Neuronal stem cell (in vitro differentiated cells): ENCODE data around the gene EYS.

Experiments
- DNase-seq: peaks from one replicate; pipeline ENCODE4 v3.0.0-alpha.2; 2013; ENCODE audit warnings: low spot score
- H2AFZ ChIP-seq: one replicate; pipeline ENCODE4 v1.6.1; 2013; ENCODE audit warnings: mild to moderate bottlenecking, low read length, inconsistent platforms
- H2AK5ac ChIP-seq: 2 replicates; pipeline ENCODE4 v1.6.1; 2013; ENCODE audit warnings: low read depth, mild to moderate bottlenecking, inconsistent platforms, low read length, moderate library complexity, mixed read lengths
- H2BK120ac ChIP-seq: 2 replicates; pipeline ENCODE4 v1.6.1; 2013; ENCODE audit warnings: low read depth, mild to moderate bottlenecking, inconsistent platforms, low read length, moderate library complexity, mixed read lengths
- H2BK12ac ChIP-seq: one replicate; pipeline ENCODE4 v1.6.1; 2013; ENCODE audit warnings: low read length, inconsistent platforms
- H2BK15ac ChIP-seq: 2 replicates; pipeline ENCODE4 v1.6.1; 2013; ENCODE audit warnings: mild to moderate bottlenecking, low read length, inconsistent platforms, mixed read lengths
- H2BK5ac ChIP-seq: one replicate; pipeline ENCODE4 v1.6.1; 2013; ENCODE audit warnings: inconsistent platforms, mild to moderate bottlenecking, low read length, moderate library complexity
- H3K14ac ChIP-seq: one replicate; pipeline ENCODE4 v1.6.1; 2013; ENCODE audit warnings: low read length, inconsistent platforms
- H3K18ac ChIP-seq: 2 replicates; pipeline ENCODE4 v1.6.1; 2013; ENCODE audit warnings: low read length, inconsistent platforms
- H3K23ac ChIP-seq: 2 replicates; pipeline ENCODE4 v1.6.1; 2013; ENCODE audit warnings: low read depth, mild to moderate bottlenecking, mixed read lengths, low read length, inconsistent platforms; ENCODE audit not compliant: poor library complexity
- H3K27ac ChIP-seq: replicated peaks from 3 replicates; pipeline ENCODE4 v1.5.1; 2013; ENCODE audit warnings: low read length, inconsistent platforms
- H3K27me3 ChIP-seq, 3 experiments: 2 replicates each; pipeline ENCODE4 v1.6.1; 2013; ENCODE audit warnings: low read length in 3 of 3, mild to moderate bottlenecking in 2 of 3, inconsistent platforms in 1 of 3, low read depth in 1 of 3, mixed read lengths in 1 of 3, moderate library complexity in 1 of 3; ENCODE audit not compliant: control insufficient read depth in 3 of 3, insufficient read depth in 3 of 3
- H3K36me3 ChIP-seq, 2 donors: replicated peaks in 1 of 2; 2 replicates each; pipeline ENCODE4 v1.6.1; 2013; ENCODE audit warnings: low read length in 2 of 2; ENCODE audit not compliant: control insufficient read depth in 2 of 2, insufficient read depth in 2 of 2
- H3K4ac ChIP-seq: 2 replicates; pipeline ENCODE4 v1.6.1; 2013; ENCODE audit warnings: inconsistent platforms, mild to moderate bottlenecking, low read length, moderate library complexity
- H3K4me1 ChIP-seq, 2 donors: 1 replicate in 1 of 2; 2 replicates in 1 of 2; pipeline ENCODE4 v1.6.1; 2013; ENCODE audit warnings: low read length in 2 of 2, low read depth in 1 of 2; ENCODE audit not compliant: control insufficient read depth in 2 of 2, insufficient read depth in 1 of 2
- H3K4me2 ChIP-seq: one replicate; pipeline ENCODE4 v1.6.1; 2013; ENCODE audit warnings: mild to moderate bottlenecking, low read length, inconsistent platforms; ENCODE audit not compliant: insufficient read depth, poor library complexity, severe bottlenecking
- H3K4me3 ChIP-seq, 2 donors: 2 replicates each; pipeline ENCODE4 v1.5.1; 2013; ENCODE audit warnings: low read length in 2 of 2, mild to moderate bottlenecking in 2 of 2, inconsistent platforms in 1 of 2, moderate library complexity in 1 of 2
- H3K79me1 ChIP-seq: one replicate; pipeline ENCODE4 v1.6.1; 2013; ENCODE audit warnings: low read depth, mild to moderate bottlenecking, inconsistent platforms, low read length, moderate library complexity
- H3K9ac ChIP-seq: one replicate; pipeline ENCODE4 v1.6.1; 2013; ENCODE audit warnings: mild to moderate bottlenecking, low read depth, low read length, inconsistent platforms; ENCODE audit not compliant: poor library complexity
- H3K9me3 ChIP-seq, 2 donors: replicated peaks in 1 of 2; 2 replicates each; pipeline versions ENCODE3 to v1.6.1; 2013; ENCODE audit warnings: low read length in 2 of 2, mild to moderate bottlenecking in 2 of 2, inconsistent platforms in 1 of 2, low read depth in 1 of 2, mixed read lengths in 1 of 2, moderate library complexity in 1 of 2; ENCODE audit not compliant: control insufficient read depth in 2 of 2, insufficient read depth in 1 of 2
- H4K8ac ChIP-seq: one replicate; pipeline ENCODE4 v1.6.1; 2013; ENCODE audit warnings: low read depth, mild to moderate bottlenecking, inconsistent platforms, low read length, moderate library complexity
- H4K91ac ChIP-seq: one replicate; pipeline ENCODE4 v1.6.1; 2013; ENCODE audit warnings: low read length, low read depth, mild to moderate bottlenecking, inconsistent platforms; ENCODE audit not compliant: poor library complexity
- WGBS, 2 donors: extraction: QIAGEN DNeasy Blood & Tissue Kit; methylation state at CpG; one replicate each; pipeline ENCODE4 v1.1.7; 2013; ENCODE audit warnings: missing lambda C conversion rate in 2 of 2, mixed read lengths in 1 of 2; ENCODE audit not compliant: insufficient read length in 2 of 2, insufficient replicate concordance in 1 of 2; ENCODE audit errors: extremely low coverage in 2 of 2; 5-methylcytosine and 5-hydroxymethylcytosine counted together

Gene EYS

DNA sequence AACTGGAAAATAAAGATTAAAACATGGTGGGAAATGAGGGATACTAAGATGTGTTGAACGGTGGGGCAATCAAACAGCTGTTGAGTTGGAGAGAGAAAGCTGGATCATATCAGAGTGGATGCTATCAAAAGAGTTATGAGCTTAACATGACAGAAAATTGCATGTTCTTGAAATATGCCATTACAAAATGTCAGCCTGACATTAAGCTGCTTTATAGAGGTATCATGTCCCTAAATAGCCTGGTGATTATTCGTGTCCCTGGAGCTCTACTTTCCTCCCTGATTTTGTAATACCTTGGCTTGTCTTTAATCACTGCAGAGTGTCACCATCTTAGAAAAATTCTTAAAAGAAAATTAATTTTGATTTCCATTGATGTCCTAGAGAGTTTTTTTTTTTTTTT is 1848.3 kb downstream of the EYS start:
- no peaks in the 10 kb centered on the region for H3K9me3 ChIP-seq
- no peak overlapping the region for H2BK5ac ChIP-seq
- H3K18ac ChIP-seq: no peak overlapping the region
- H3K36me3 ChIP-seq: no peaks in the 10 kb centered on the region
- no peak overlapping the region for H3K23ac ChIP-seq
- H3K79me1 ChIP-seq: no peaks in the 10 kb centered on the region
- no peak overlapping the region for H2AK5ac ChIP-seq
- H3K9ac ChIP-seq: no peak overlapping the region
- no CpG with 5 or more reads among the region's 2 CpGs for WGBS, 2 donors
- no peak overlapping the region for H3K4ac ChIP-seq
- H3K4me1 ChIP-seq: no peaks in the 10 kb centered on the region
- DNase-seq: no peak
- no peak overlapping the region for H4K91ac ChIP-seq
- no peak overlapping the region for H2BK12ac ChIP-seq
- no peak overlapping the region for H3K4me3 ChIP-seq
- no peaks in the 10 kb centered on the region for H3K27me3 ChIP-seq
- no peak overlapping the region for H2AFZ ChIP-seq
- no peak overlapping the region for H2BK120ac ChIP-seq
- H3K14ac ChIP-seq: no peak overlapping the region
- no peak overlapping the region for H4K8ac ChIP-seq
- H3K4me2 ChIP-seq: no peak overlapping the region
- no peak overlapping the region for H3K27ac ChIP-seq
- H2BK15ac ChIP-seq: no peak overlapping the region

DNA sequence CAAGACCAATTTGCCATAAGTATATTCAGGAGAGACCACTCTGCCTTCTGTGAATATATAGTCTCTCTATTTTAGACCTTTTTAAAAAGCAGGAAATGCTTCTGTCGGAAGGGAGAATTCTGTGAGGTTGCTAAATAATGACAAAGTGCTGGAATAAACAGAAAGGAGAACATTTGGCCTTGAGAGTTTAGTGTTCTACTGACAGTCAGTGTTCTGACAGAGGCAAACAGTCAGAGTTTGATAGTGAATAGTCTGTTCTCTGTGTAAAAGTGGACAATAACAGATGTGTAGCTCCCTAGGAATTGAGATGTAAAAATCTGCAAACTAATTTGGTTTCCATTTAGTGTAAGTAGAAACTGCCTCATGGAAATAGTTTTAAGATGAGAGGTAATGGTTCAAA is 1850.8 kb downstream of the EYS start:
- Histone ChIP-seq H2AK5ac (no peak overlapping the region), H3K18ac (no peak overlapping the region), H2BK5ac (no peak overlapping the region), H2BK12ac (no peak overlapping the region), H3K4me3 (no peak overlapping the region), H3K27ac (no peak overlapping the region), H4K91ac (no peak overlapping the region), H3K4ac (no peak overlapping the region), H3K9ac (no peak overlapping the region), H3K4me1 (no peaks in the 10 kb centered on the region), H2AFZ (no peak overlapping the region), H4K8ac (no peak overlapping the region), H3K9me3 (no peaks in the 10 kb centered on the region), H3K27me3 (no peaks in the 10 kb centered on the region), H3K79me1 (no peaks in the 10 kb centered on the region), H2BK120ac (no peak overlapping the region), H3K36me3 (no peaks in the 10 kb centered on the region), H3K14ac (no peak overlapping the region), H2BK15ac (no peak overlapping the region), H3K4me2 (no peak overlapping the region), H3K23ac (no peak overlapping the region)
- DNase-seq: no peak
- WGBS, 2 donors: no CpG with 5 or more reads among the region's 1 CpG

DNA sequence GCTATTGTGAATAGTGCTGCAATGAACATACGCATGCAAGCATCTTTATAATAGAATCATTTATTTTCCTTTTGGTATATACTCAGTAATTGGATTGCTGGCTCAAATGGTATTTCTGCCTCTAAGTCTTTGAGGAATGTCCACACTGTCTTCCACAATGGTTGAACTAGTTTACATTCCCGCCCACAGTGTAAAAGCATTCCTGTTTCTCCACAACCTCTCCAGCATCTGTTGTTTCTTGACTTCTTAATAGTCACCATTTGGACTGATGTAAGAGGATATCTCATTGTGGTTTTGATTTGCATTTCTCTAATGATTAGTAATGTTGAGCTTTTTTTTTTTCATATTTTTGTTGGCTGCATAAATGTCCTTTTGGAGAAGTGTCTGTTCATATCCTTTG is 1862.7 kb downstream of the EYS start:
- Histone ChIP-seq H2BK12ac (no peak overlapping the region), H2AK5ac (no peak overlapping the region), H4K91ac (no peak overlapping the region), H3K4ac (no peak overlapping the region), H3K14ac (no peak overlapping the region), H3K79me1 (no peaks in the 10 kb centered on the region), H3K18ac (no peak overlapping the region), H3K27ac (no peak overlapping the region), H3K4me2 (no peak overlapping the region), H3K36me3 (no peaks in the 10 kb centered on the region), H4K8ac (no peak overlapping the region), H2BK120ac (no peak overlapping the region), H3K27me3 (no peaks in the 10 kb centered on the region), H3K4me3 (no peak overlapping the region), H3K9ac (no peak overlapping the region), H2BK5ac (no peak overlapping the region), H3K9me3 (no peaks in the 10 kb centered on the region), H3K4me1 (no peaks in the 10 kb centered on the region), H3K23ac (no peak overlapping the region), H2AFZ (no peak overlapping the region), H2BK15ac (no peak overlapping the region)
- no peak for DNase-seq
- WGBS, 2 donors: no CpG with 5 or more reads among the region's 2 CpGs

DNA sequence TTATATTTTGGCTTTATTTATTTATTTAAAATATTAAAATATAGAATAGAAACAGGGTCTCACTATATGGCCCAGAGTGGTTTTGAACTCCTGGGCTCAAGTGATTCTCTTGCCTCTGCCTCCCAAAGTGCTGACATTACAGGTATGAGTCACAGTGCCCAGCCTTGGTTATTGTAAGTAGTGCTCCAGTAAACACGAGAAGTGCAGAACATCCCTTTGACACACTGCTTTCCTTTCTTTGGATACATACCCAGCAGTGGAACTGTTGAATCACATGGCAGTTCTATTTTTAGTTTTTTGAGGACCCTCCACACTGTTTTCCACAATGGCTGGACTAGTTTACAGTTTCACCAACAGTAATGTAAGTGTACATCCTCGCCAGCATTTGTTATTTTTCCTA is 1867.5 kb downstream of the EYS start:
- no peak for DNase-seq
- Histone ChIP-seq H2AFZ (no peak overlapping the region), H2AK5ac (no peak overlapping the region), H2BK120ac (no peak overlapping the region), H3K4me3 (no peak overlapping the region), H3K27me3 (no peaks in the 10 kb centered on the region), H4K8ac (no peak overlapping the region), H3K4ac (no peak overlapping the region), H3K79me1 (no peaks in the 10 kb centered on the region), H3K9ac (no peak overlapping the region), H3K27ac (no peak overlapping the region), H3K36me3 (no peaks in the 10 kb centered on the region), H3K9me3 (no peaks in the 10 kb centered on the region), H3K4me1 (no peaks in the 10 kb centered on the region), H4K91ac (no peak overlapping the region), H2BK15ac (no peak overlapping the region), H3K23ac (no peak overlapping the region), H2BK5ac (no peak overlapping the region), H3K4me2 (no peak overlapping the region), H3K18ac (no peak overlapping the region), H2BK12ac (no peak overlapping the region), H3K14ac (no peak overlapping the region)
- no CpG with 5 or more reads among the region's 2 CpGs for WGBS, 2 donors
